GM21737 (cell line): ENCODE data around the gene ELL.
"Not testable (repeated sequence)": the region's sequence is repeated elsewhere in the genome, so short reads cannot be mapped to it uniquely, and the experiment has no call there.

ENCODE experiments used
- ATAC-seq: cut with Tn5 transposase; IDR thresholded peaks from one replicate; pipeline ENCODE4 v1.9.1; 2021; ENCODE audit warnings: mild to moderate bottlenecking, moderate library complexity; ENCODE audit not compliant: unreplicated experiment

ELL gene

DNA sequence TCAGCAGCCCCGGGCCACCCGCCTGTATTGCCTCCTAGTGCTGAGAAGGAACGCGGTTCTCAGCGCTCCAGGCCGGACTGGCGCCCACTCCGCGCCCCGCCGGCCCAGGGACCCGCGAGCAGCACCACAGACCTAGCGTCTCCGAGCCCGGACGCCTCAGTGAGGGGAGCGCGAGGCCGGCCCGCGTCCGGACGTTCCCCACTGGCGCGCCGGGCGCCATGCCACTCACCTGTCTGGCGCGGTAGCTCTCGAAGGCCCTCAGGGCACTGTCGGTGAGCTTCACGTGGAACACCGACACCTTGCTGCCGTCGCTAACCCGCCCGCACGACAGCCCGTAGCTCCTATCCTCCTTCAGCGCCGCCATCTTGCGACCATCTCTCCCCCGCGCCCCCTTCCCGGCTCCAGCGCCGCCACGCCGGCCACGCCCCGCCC lies at the start of gene ELL:
Gene ELL, minus strand, starts transcription at position 379 of the 432 bp plus-strand sequence. Its CDS starts 15 bp downstream, at position 364.
- peak; percentile 5 for ATAC-seq

DNA sequence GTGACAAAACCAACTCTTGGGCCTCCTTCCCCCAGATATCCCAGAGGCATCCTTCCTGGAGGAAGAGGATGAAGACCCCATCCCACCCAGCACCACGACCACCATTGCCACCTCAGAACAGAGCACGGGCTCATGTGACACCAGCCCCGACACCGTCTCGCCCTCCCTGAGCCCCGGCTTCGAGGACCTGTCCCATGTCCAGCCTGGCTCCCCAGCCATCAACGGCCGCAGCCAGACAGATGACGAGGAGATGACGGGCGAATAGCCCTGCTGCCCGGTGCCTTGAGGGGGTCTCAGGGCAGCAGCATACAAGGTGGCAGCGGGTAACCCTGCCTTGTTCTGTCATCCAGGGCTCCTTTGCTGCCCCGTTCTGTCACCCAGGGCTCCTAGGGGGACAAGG lies 46.5 kb upstream of the ELL start:
- ATAC-seq, result no peak

DNA sequence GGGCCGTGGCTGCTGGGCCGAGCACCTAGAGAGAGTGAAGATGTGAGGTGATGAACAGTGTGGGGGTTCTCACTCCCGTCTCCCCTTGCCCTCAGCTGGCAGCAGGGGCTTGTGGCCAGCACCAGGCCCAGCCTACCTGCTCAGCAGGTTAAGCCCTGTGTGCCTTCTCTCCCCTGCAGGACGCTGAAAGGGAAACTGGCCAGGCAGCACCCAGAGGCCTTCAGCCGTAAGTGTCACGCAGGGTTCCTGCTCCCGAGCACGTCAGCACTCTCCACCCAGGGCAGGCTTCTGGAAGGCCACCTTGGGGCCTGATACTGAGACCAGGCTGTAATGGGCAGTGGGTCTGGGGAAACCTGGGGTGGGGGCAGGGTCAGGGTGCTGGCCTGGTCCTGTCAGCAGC lies 45.1 kb upstream of the ELL start:
- no peak for ATAC-seq

- ATAC-seq, result no peak
These were observed 40.2 kb upstream of the ELL start for GRCh38 chr19:18562086-18562485.

- no peak for ATAC-seq
These were observed 37.8 kb upstream of the ELL start for GRCh38 chr19:18559685-18560084.

DNA sequence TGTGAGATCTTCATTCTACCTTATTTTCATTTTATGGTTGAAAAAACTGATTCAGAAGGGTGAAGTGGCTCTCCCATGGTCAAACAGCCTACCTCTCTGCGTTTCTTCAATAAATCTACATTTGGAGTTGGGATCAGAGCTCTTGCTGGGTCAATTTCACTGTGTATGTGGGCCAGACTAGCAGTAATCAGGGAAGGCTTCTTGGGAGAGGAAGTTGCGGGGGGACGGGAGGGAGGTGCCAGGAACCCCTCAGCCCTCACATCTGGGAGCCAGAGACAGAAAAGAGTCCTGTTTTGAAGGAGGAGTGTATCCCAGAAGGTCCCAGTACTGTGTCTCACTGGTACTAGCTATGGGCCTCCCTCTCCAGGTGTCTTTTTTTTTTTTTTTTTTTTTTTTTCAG lies 36.7 kb upstream of the ELL start:
- ATAC-seq, result no peak

DNA sequence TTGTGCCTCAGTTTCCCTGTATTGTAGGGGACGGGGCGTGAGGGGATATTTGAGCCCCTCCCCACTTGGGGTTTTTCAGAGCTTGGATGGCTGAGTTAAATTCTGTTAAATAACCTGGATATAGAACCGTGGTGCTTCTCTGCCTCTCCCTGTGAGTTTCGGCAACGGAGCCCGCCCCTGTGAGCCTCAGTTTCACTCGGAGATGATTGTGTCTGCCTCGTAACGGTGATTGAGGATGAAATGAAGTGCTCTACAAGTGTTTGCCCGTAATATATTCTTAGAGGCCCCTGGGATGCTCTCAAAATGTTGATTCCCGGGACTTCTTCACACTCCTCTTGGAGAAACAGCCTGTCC lies 36.3 kb upstream of the ELL start:
- no peak for ATAC-seq

GRCh38 chr19:18557411-18558201 lies 35.7 kb upstream of the ELL start, which contains the start of gene KXD1:
Gene KXD1 (plus strand): TSS chr19:18557870. CDS start chr19:18562057, 4,187 bp downstream.
- peak; percentile 95 for ATAC-seq

DNA sequence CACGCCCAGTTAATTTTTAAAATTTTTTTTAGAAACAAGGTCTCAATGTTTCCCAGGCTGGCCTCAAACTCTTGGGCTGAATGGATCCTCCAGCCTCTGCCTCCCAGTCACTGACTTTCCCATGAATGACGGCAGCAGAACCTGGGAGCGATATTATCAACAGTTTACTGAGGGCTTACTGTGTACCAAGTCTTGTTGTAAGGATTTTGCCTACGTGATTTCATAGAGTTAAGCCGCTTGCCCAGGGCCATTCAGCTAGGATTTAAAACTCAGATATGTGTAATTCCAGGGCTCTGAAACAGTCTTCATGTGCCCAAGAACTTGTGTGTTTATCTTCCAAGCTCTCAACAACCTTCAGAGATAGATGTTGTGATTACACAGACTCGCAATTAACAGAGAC lies 29.8 kb upstream of the ELL start:
- ATAC-seq, result no peak

DNA sequence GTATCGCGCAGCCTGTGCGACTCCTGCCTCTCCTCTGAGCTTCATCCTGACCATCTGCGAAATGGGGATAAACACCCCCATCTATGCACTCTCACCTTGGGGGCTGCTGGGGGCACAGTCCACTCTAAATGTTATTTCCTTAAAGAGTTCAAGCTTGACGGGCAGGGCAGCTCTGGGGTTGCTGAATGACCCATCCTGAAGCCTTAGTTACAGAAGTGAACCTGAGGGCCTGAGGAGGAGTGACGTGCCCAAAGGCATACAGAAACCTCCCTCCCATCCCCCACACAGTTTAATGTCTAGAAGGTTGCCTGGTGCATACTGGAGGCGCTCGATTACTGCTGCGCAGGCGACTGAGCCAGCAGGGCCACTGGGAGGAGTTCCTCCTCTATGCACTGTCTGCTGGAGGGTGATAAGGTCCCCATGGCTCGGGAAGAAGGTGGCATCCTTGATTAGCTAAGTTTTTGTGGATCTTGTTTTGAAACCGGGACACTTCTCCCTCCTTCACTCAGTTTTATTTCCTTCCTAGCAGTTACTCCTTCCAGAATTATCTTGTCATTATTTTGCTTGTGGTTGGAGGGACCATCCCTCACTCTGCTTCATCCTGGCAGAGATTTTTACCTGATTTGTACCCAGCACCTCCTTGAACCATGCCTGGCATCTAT lies 22.1 kb upstream of the ELL start:
- peak; percentile 50 for ATAC-seq

GRCh38 chr19:18542941-18543813 lies 21.3 kb upstream of the ELL start, which contains the start of gene FKBP8:
Gene FKBP8 (minus strand): TSS chr19:18543573. CDS start chr19:18541970, 1,603 bp downstream.
- ATAC-seq, result peak; percentile 90

- ATAC-seq, result no peak
These were observed 20.4 kb upstream of the ELL start for GRCh38 chr19:18541992-18542940.

GRCh38 chr19:18541258-18541991 lies 19.6 kb upstream of the ELL start:
- no peak for ATAC-seq

- not testable (repeated sequence) for ATAC-seq
These were observed 18.3 kb upstream of the ELL start for GRCh38 chr19:18540200-18540599.

DNA sequence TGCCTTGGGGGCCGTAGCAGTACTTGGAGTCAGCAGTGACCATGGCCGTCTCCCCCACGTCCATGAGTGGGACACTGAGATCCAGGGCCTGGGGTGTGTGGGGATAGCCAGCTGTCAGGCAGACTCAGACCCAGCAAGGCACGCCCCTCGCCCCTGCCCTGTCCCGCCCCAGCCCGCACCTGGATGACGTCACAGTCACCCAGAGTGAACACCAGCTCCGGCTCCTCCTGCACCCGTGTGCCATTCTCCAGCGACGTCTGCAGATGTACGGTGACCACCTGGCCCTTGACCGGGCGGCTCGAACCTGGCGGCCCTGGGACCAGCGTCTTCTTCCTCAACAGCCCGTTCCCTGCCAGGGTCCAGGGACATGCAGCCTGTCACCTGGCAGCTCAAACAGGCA lies 17.5 kb upstream of the ELL start:
- ATAC-seq, result no peak

GRCh38 chr19:18538115-18538514 lies 16.2 kb upstream of the ELL start:
- ATAC-seq, result no peak

DNA sequence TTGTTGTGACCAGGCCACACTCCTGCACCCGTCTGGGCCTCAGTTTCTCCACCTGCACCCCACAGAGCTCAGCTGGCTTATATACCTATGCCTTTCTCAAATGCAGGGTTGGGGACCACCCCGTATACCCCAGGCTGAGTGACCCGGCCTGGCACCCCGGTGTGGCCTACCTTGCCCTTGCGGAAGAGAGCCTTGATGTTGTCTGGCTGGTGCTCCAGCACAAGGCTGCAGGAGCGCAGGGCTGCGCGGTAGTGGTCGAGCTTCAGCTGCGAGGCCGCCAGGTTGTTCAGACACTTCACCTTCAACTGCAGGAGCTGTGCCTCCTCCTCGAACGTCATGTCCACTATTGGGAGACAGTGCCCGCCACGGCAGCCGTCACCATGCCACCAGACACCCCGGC lies 15.6 kb upstream of the ELL start:
- no peak for ATAC-seq

GRCh38 chr19:18536475-18536874 lies 14.6 kb upstream of the ELL start:
- no peak for ATAC-seq

- no peak for ATAC-seq
These were observed 11.2 kb upstream of the ELL start for GRCh38 chr19:18533058-18533457.
